Head of caudate nucleus (tissue), 42 donors: Measurements from ENCODE around the gene CEP112.

Experiments used
- DNase-seq, 42 donors: peaks; one replicate each; pipeline versions ENCODE4 v3.0.0 to v3.0.0-alpha.2; 2020 to 2021; ENCODE audit warnings: mixed read lengths in 7 of 42
- intact Hi-C: fragments of 100-400 bp; cut with DNase I; formaldehyde crosslinking; loops from one replicate; pipeline ENCODE4 v1.15.0; 2022

CEP112 gene

DNA sequence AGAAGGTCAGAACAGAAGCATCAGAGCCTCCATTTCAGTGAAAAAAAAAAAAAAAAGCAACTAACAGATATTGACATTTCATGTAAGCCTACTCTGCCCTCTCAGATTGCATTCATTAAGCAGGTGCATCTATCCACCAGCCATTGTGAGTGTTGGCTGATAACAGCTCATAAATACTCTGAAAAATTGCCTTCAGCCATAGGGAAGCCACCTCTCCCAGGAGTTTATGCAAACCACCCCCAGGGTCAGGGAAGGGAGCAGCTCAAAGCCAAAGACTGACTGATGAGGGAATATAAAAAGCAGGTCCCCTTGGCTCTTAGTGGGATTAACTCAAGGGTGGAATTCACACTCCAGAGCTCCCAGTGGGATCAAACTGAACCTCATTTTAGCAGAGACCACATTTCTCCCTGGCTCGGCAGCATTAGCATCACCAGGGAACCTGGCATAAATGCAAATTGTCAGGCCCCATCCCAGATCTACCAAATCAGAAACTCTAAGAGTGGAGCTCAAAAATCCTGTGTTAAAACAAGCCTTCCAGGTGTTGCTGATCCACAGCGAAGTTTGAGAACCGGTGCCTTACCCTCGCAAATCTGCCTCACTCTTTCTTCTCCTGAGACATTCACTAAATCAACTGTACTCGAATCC is 23.1 kb upstream of the CEP112 start:
- DNase-seq: no peak
- intact Hi-C loops: no loop called here

DNA sequence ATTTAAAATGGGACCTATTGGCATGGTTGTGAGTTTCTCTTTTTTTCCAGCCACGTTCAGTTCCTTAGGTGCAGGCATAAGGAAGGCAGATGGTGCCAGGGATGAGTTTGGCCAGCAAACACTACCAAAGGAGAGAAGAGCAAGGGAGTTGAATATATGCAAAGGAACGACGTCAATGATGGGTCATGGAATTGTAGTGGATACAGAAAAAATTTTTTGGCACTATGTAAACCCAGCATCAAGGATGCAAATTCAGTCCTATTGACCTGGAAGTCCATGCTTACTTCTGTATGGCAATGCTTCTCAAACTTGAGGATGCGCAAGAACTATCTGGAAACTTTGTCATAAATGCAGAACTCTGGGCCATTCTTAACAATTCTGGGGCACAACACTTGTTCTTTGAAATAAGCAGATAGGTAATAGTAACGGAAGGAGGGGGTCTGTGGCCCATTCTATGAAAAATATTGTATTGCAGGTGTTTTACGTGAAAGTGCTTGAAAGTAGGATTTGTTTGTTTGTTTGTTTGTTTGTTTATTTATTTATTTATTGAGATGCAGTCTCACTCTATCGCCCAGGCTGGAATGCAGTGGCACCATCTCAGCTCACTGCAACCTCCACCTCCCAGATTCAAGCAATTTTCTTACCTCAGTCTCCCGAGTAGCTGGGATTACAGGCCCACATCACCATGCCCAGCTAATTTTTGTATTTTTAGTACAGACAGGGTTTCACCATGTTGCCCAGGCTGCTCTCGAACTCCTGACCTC is 19.3 kb upstream of the CEP112 start:
- peak in 1 of 42 donors; percentile 6 for DNase-seq
- intact Hi-C loops: no loop called here

- intact Hi-C loops: no loop called here
Observed at GRCh38 chr17:66210208-66210574, 18.3 kb upstream of the CEP112 start.

DNA sequence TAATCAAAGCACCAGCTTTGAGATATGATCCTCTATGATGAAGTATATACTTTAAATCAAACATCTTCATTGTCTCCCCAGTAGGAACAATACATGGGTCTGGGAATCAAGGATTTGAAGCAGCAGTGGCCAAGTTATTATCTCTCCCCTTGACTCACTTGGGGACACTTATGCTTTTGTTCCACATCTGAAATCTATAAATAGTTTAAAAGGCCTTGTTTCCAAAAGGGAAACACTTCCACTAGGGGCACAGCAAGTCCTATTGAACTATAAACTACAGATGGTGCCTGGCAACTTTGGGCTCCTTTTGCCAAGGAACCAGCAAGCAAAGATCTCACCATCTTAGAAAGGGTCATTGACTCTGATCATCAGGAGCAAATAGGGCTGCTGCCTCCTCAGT is 16.0 kb upstream of the CEP112 start:
- peak in 1 of 42 donors; percentile 2 for DNase-seq
- intact Hi-C loops: no loop called here

More at GRCh38 chr17:66210208-66210574, 18.3 kb upstream of the CEP112 start:
- DNase-seq: no peak

- intact Hi-C loops: no loop called here
- peak in 1 of 42 donors; percentile 22 for DNase-seq
Observed at GRCh38 chr17:66203274-66204015, 11.5 kb upstream of the CEP112 start.

DNA sequence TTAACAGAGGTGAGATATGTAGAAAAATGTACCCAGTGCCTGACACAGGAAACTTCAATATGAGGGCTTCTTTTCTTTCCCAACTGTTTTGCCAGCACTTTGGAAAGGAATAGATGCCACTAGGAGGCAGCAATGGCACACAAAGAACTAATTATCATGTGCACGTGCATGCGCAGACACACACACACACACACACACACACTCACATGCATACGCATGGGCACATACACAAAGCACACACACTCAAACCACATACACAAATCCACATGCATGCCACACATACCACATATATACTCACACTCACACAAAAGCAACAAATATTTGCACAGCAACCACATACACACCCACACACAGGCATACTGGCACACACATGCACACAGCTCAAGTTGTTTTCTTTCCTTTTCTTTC is 8.8 kb upstream of the CEP112 start:
- intact Hi-C loops: no loop called here
- peak in 22 of 42 donors; percentile 13 to 62 (median 35) for DNase-seq

GRCh38 chr17:66198242-66198641 is 6.3 kb upstream of the CEP112 start:
- intact Hi-C loops: no loop called here
- peak in 1 of 42 donors; percentile 20 for DNase-seq

DNA sequence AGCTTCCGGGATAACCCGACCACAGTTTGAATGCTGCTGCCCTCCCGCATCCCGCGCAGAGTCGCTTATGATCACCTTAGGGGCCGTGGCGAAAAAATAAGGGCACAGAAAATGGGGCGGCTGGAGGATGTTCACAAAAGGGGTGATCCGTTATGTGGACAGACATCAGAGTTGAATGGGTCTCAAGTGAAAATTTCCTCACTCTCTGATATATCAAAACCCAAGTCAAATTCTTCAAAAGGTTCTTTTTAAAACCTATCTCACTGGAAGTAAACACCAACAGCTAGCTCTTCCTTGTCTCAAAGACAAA is 400 bp upstream of the CEP112 start:
- no peak for DNase-seq
- intact Hi-C loops: no loop called here

DNA sequence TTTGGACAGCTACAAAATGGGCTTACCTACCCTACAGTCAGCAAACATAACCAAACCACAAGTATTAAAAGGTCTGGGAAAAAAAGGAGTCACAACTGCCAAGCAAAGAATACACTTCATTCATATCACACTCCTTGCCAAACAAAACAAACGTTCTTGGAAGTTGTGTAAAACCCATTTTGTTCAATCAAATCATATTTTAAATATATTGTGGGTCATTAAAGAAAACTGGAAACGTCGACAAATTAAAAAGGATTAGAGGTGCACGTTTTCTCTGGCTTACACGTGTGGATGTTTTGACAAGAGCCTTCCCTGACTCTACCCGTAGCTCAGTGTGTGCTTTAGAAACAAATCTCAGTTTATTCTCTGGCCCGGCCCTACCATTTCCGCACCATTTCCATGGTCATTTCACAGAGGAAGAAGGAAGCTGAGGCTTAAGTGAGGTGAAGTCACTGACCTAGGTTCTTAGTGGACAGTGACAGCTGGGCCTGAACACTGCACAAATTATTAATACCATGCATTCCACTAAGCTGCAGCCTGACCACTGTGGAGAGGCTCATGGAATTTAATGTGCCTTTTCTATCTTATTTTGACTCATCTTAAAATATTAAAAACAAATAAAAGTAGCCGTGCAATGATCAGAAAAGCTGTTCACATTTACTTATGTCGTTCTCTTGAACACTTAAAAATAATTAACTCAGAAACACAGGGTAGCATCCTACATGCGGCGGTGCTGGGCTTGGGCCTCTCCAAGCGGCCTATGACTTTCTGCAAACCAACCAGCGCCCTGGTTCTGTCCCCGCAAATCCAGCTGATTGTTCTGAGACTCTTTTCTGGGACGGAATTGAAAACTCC is 968 bp downstream of the CEP112 start:
- peak in 15 of 42 donors; percentile 9 to 47 (median 20) for DNase-seq
- intact Hi-C loops: no loop called here

DNA sequence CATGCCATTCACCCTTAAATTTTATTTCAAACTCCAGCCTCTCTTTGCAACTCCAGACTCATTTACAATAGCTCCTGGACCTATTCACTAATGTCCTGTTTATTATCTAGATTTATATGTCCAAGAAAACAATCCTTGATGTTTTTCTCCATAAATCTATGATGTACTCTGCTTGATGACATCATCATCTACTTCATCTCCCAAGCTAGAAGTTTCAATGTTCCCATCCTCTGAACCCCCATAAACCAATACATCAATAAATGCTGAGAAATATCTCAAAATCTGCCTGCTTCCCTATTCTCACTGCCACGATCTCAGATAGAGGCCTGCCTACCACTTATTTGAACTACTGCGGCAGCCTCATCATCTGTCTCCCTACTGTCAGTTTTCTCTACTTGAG is 4.2 kb downstream of the CEP112 start:
- no peak for DNase-seq
- intact Hi-C loops: no loop called here

DNA sequence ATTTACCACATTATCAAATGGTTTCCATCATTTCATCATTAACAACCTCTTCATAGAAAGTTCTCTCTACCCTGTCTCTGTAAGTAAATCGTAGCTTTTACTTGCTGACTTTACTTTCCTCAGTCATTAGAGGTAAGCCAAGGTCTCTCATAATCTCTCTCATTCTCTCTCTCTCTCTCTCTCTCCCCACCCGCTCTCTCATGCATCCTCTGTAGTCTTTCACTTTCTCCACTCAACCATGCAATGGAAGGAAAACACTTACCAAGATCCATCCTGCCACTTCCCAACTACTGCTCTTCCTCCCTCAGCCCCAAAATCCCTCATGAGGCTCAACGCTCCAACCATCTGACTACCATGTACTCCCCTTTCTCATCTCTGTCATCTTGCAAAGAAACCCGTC is 6.1 kb downstream of the CEP112 start:
- DNase-seq: no peak
- intact Hi-C loops: no loop called here

GRCh38 chr17:66184392-66184791 is 7.5 kb downstream of the CEP112 start:
- intact Hi-C loops: no loop called here
- no peak for DNase-seq

DNA sequence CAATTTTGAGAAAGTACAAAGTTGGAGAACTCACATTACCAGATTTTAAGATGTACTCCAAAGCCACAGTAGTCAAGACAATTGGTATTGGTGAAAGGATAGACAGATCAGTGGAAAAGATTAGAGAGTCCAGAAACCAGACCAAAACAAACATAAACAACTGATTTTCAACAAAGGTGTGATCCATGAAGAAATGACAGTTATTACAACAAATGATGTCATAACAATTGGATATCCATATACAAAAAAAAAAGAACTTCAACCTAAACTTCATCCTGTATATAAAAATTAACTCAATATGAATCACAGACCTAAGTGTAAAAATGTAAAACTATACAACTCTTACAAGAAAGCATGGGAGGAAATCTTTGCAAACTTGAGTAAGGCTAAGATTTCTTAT is 8.4 kb downstream of the CEP112 start:
- DNase-seq: no peak
- intact Hi-C loops: no loop called here

DNA sequence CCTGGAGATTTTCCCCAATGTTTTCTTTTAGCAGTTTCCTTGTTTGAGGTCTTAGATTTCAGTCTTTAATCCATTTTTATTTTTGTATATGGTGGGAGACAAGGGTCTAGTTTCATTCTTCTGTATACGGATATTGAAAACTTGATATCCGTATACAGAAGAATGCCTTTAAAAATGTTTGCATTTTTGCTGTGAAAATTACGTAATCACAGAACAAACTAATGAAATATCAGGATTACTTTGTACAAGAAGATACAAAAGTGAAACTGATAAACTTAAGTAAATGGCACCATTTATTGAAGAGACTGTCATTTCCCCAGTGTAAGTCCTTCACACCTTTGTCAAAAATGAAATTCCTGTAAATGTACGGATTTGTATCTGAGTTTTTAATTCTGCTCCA is 13.3 kb downstream of the CEP112 start:
- intact Hi-C loops: no loop called here
- DNase-seq: no peak

- no peak for DNase-seq
- intact Hi-C loops: no loop called here
Observed at GRCh38 chr17:66177048-66177447, 14.9 kb downstream of the CEP112 start.

GRCh38 chr17:66175892-66176291 is 16.0 kb downstream of the CEP112 start:
- intact Hi-C loops: no loop called here

GRCh38 chr17:66172691-66173223 is 19.2 kb downstream of the CEP112 start:
- DNase-seq: no peak
- intact Hi-C loops: no loop called here

More at GRCh38 chr17:66175892-66176291, 16.0 kb downstream of the CEP112 start:
- no peak for DNase-seq

GRCh38 chr17:66172144-66172543 is 19.8 kb downstream of the CEP112 start:
- intact Hi-C loops: no loop called here
- DNase-seq: no peak

- DNase-seq: no peak
- intact Hi-C loops: no loop called here
Observed at GRCh38 chr17:66171692-66172091, 20.2 kb downstream of the CEP112 start.
